ENCODE results near the gene AGMO.
"Not testable (repeated sequence)": the region's sequence is repeated elsewhere in the genome, so short reads cannot be mapped to it uniquely, and the experiment has no call there.

AGMO gene

DNA sequence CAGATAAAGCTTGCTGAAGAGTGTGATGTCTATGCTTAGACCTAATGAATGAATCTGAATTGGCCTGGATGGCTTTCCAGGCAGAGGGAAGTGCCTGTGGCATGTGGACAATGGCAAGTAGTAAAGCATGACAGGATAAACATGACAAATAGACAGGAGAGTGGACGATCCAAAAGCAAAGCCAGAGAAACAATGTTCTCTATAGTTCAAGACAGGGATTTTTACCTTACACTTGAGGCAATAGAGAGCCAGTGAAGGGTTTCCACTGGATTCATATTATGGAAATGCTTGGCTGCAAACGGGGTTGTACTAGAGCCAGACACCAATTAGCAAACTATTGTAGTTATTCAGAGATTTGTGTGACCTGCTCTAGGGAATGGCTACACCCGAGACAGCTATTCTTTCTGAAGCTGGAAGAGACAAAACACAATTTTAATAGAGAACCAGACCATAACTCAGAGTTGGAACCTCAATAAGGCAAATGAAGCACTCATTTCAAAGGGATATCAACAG, 2.3 kb downstream of the AGMO start:
- DNase-seq (ENCODE audit: low spot score) = no peak

DNA sequence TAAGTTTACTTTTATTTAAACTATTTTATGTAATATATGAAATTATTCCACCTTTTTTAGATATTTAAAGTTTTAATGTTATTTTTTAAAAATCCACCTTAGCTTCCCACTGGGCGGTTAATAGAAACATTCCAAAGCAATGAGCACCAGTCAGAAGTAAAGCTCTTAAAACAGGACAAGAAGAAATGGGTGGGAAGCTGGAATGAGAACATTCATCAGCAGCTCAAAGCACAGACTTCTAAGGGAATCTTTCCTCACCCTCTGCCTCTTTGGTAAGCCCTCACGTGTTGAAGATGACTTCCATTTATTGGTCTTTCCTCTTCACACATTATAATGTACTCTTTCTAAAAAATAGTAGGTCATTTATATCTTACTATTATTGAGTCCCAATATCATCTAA, 3.1 kb downstream of the AGMO start:
- DNase-seq (ENCODE audit: low spot score) = no peak

DNA sequence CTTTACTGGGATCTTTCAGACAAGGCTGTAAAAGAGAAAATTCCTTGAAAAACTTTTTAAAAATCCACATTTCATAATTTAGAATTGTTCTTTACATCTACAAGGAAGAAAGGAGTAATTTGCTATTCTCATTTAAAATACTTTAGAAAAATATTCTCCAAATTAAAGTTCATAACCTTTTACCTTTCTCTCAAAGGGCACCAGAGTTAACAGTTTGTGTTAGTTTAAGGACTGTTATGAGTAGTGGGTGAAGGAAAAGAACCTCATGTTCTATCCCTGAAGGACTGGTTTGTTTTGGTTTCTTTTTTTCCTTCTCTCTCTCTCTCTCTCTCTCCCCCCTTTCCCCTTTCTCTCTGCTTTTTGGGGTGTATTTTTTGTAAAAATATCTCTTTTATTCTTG, 4.1 kb downstream of the AGMO start:
- no peak for DNase-seq (ENCODE audit: low spot score)

DNA sequence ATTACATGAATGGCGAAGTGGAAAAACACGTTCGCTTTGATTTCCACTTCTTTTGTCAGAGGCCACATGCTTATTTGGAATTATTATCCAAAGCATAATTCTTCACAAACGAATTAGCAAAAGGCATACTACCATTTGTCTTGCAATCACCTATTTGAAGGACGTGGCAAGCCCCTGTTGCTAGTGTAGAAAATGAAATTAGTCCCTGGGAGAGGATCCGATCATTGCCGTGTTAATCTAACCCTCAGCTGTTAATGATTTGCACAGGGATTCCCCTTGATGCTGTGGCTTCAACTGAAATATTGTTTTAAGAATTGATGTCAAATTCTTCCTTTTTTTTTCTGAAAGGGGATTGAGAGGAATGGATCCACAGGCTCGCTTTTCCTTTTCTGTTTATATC, 4.6 kb downstream of the AGMO start:
- DNase-seq (ENCODE audit: low spot score) = no peak

DNA sequence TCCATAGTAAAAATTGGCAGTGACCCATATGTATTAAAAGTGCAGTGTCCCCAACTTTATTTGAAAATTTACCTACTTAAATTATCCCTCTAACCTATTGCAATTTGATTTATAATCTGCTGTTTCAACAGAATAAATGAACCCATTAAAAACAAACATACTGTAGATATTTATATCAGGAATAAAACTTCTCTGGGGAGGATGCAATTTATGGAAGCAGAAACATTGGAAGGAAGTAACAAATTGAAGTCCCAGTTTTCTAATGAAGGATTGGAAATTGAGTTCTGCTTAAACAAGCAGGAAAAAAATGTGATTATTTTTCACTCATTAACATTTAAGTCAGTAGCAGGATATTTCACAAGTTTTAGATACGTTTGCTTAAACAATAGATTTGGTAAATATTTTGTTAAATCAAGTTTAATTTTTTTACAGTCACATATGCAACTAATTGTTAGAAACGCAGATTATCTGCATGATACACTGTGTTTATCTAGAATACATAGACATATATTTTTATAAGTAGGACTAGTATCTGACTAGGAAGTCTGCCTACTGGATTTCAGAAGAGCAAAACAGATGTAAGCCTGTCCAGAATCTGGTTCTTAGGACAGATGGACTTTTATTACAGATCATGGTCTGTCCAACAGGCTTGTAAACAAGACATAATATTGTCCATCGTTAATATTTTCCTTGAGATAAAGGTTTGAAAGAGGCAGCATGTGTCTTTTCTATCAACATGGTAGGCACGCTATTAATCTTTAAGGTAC, 5.3 kb downstream of the AGMO start:
- no peak for DNase-seq (ENCODE audit: low spot score)

DNA sequence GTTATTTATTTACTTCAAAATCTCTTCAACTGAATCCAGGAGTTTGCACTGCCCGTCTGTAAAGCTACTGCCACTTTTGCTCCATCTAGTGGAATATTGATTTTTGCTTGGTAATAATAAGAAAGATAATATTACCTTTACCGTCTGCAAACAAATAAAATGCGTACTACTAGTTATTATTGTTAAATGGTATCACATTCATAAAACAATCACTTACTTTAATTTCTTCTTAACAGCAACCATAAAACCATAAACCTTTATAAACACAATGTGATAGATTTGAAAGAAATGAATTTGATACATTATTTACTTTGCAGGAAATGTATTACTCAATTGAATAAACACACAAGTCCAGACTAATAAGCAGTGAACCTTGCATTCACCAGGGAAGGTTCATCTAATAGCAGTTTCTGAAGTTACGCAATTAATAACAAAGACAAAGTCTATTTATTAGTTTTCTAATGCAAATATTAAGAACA, 6.4 kb downstream of the AGMO start:
- no peak for DNase-seq (ENCODE audit: low spot score)

DNA sequence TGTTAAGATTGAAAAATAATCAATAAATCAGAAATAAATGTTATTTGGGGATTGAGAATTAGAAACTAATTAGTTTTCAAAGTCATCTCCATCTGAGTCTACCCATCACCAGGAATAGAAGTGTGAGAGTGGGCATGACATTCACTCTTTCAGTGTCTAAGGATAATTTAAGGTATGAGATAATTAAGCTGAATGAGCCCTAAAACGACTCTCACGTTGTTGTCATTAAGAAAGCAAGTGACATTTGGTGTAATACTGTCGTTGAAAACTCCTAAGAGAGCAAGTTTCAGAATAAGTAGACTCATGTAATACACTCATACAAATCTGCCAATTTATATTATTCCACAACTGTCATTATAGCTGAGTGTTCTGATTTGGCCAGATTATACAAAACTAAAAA, 7.1 kb downstream of the AGMO start:
- no peak for DNase-seq (ENCODE audit: low spot score)

DNA sequence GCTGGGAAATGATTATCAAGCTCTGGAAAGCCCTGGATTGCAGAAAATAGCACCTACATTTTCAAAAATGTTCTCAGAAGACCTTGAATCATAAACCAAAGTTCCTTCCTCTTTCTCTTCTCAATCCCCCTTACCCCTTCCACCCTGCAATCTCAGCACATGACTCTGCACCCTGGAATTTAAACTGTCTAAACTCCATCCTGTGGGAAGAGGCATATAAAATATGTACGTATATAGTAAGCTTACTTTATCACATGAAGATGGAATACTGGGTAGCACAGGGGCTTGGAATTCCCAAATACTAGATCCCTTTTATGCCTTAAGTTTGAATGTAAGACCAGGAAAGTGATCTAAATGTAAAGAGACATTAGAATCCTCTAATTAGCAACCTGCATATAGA, 7.7 kb downstream of the AGMO start:
- no peak for DNase-seq (ENCODE audit: low spot score)

DNA sequence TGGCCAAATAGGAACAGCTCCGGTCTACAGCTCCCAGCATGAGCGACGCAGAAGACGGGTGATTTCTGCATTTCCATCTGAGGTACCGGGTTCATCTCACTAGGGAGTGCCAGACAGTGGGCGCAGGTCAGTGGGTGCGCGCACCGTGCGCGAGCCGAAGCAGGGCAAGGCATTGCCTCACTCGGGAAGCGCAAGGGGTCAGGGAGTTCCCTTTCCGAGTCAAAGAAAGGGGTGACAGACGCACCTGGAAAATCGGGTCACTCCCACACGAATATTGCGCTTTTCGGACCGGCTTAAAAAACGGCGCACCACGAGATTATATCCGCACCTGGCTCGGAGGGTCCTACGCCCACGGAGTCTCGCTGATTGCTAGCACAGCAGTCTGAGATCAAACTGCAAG, 14.5 kb downstream of the AGMO start:
- DNase-seq (ENCODE audit: low spot score) = not testable (repeated sequence)

DNA sequence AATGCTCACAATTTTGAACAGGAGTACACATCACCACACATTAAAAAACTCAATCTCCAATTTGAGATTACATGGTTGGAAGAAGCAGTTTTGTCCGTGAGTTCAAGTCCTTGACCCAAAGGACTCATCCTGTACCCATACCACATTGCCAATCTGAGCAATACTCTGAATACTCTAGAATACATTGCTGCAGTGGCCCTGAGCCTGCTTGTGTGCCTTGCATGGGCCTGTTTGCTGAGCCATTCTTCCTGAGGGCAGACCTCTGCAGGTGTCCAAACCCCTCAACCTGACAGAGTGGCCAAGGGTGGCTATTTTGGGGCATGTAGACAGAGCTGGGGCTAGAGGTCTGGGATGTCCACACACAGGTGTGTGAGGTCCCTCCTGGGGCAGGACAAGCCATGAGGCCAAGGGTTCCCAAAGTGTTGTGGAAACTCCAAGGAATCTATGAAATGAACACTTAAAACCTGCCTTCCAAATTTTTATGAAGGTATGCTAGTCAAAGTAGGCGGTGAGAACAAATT, 15.5 kb downstream of the AGMO start:
- no peak for DNase-seq (ENCODE audit: low spot score)

DNA sequence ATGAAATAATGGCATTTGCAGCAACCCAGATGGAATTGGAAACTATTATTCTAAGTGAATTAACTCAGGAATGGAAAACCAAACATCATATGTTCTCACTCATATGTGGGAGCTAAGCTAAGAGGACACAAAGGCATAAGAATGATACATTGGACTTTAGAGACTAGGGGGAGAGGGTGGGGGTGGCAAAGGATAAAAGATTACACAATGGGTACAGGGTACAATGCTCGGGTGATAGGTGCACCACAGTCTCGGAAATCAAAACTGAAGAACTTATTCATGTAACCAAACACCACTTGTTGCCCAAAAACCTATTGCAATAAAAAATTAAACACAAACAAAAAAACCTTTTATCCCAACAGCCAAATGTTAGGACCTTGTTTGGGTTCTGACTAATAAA, 17.8 kb downstream of the AGMO start:
- DNase-seq (ENCODE audit: low spot score) = no peak

DNA sequence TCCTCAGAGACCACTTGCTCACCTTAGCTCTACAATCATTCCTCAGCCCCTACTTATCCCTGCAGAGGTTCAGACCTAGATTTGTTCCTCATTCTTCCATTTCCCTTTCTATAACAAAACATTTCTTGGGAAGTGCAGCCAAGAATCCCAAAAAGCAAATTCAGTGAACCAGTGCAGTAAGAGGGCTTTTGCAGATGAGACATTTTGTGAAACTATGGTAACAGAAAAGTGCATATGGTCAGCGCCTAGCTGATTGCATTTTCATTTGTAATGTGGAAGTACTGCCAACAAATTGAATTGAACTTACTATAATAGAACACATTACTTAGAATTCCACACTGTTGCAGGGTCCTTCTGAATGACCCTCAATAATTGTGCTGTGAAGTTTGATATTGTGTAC, 18.6 kb downstream of the AGMO start:
- DNase-seq (ENCODE audit: low spot score) = no peak

DNA sequence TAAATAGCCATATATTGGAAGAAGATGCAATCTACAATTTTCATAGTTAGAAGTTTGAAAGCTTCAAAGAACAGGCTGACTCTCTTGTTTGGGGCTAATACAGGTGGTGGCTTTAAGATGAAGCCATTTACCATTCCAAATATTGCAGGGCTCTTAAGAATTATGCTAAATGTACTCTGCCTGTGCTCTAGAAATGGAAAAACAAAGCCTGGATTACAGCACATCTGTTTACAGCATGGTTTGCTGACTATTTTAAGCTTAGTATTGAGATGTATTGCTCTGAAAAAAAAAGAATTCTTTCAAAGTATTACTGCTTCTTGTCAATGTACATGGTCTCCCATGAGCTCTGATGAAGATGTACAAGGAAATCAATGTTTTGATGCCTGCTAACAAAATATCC, 34.2 kb downstream of the AGMO start:
- DNase-seq (ENCODE audit: low spot score) = no peak

DNA sequence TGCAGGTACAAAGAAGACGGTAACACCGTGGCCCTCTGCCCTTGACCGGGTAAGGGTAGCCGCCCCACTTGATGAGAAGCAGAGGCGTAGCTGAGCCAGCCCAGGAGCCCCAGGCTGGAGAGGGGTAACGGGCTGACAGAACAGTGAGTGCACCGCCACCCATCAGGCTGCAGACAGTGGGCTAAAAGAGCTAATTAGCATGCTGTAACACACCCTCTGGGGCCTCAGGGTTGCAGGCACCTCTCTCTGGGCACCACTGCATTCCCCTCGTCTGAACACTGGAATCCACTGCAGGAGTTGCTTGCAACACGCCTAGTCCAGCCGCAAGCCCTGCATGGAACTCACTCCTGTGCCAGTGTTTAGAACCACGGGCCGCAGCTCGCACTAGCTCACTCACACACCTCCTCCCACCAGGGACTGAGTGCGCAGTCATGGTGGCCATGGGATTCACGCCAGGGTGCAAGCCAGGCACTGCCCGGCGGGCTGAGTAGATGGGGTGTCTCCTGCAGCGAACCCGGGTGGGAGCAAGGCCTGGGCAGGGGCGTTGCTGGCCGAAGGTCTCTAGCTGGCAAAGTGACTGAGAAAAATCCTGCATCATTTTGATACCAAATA, 36.1 kb downstream of the AGMO start:
- DNase-seq (ENCODE audit: low spot score) = no peak

DNA sequence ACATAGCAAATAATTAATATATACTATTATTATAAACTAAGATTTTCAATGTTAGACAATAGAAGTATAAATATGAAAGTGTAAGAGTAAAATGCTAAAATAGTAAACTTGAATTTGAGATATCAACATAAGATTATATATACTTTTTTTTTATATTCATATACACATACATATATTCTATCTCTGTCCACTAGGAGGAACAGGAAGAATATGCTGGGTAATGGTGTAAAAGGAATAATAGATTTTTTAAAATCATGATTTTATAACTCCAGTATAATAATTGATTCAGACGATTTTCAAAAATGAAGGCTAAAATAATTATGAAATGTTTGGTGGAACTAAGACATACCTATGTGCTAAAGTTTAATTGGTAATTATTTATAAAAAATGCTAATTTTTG, 37.7 kb downstream of the AGMO start:
- no peak for DNase-seq (ENCODE audit: low spot score)

DNA sequence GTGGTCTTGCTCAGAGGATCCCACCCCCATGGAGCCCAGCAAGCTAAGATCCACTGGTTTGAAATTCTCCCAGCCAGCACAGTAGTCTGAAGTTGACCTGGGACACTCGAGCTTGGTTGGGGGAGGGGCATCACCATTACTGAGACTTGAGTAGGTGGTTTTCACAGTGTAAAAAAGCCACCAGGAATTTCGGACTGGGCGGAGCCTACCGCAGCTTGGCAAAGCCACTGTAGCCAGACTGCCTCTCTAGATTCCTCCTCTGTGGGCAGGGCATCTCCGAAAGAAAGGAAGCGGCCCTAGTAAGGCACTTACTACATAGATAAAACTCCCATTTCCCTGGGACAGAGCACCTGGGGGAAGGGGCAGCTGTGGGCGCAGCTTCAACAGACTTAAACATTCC, 44.0 kb downstream of the AGMO start:
- not testable (repeated sequence) for DNase-seq (ENCODE audit: low spot score)

DNA sequence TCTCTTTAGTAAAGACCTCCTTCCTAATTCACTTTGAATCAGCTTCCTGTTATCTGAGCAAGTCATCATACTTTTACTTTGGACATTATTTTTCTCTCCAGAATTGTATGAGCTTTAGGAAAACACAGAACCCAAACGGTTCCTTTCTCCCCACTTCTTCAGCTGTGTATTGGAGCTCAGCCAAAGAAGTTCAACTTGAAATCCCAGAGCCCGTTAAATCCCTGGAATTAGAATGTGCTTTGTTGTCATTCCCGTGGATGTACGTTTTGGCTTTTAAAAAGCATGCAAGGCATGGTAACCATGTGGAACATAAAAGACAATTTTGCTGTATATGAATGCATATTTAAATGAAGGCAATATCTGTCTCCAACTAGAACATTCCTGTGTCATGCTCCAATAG, 46.6 kb downstream of the AGMO start:
- no peak for DNase-seq (ENCODE audit: low spot score)

DNA sequence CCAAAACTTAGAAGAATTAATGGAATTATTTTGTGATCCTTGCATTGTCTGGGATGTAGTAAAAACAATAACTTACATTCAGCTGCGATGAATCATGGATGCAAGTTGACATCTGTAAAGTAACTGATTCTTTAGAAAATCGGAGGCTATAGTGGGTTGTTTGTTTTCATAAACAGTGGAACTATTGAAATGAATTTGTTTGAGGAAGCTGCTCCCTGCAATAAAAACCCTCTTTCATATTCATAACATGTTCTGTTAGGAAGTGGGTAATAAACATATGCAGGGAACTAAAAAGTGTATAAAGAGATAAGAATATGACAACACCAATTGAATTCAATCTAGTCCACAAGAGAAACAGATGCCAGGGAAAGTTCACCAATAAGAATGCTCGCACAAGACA, 53.6 kb downstream of the AGMO start:
- DNase-seq (ENCODE audit: low spot score) = no peak

DNA sequence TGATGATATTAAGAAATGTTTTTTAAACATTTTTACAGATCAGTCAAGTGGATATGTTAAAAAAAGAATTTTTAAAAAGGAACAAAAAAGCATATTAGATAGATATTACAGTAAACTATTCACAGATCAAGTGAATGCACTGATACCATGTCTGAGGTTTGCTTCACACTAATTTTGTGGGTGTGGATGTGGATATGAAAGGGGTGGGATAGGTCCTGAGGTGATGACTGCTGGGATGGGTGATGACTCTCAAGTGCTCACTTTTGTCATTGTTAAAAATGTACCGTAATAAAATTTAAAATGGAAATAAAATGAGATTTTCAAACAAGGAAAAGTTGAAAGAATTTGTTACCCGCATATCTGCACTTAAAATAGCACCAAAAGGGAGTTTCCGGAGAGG, 54.1 kb downstream of the AGMO start:
- no peak for DNase-seq (ENCODE audit: low spot score)

DNA sequence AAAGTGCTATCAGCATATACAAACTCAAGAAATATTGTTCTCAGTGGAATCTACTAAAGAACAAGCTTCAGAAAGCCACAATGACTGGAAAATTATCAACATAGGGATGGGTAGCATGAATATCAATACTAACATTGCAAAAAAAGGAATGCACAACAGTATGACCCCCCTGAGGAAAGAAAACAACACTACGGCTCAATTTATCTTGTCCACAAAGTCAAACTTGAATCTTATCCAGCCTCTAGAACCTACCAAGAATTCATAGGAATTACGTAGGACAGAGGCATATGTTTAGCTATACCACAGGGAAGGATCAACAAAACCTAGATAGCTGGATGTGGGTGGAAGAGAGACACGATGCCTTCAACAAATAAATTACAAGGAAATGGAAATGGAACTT, 54.6 kb downstream of the AGMO start:
- DNase-seq (ENCODE audit: low spot score) = no peak

DNA sequence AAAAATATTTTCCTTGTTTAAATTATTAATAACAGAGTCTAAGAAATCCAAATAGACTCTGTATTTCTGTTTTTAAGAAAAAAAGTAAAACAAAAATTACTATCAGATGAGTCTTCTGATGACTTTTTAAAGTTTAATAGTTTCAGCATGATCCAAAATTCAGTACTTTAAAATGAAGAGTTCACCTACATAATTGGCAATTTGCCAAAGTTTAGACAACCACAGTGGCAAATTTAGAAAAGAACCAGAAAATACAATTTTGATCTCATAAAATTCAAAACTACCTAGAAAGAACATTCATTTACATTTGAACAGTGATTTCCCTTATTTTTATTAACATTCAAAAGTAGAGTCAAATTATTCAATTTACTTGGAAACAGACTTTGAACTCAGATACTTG, 56.1 kb downstream of the AGMO start:
- no peak for DNase-seq (ENCODE audit: low spot score)

DNA sequence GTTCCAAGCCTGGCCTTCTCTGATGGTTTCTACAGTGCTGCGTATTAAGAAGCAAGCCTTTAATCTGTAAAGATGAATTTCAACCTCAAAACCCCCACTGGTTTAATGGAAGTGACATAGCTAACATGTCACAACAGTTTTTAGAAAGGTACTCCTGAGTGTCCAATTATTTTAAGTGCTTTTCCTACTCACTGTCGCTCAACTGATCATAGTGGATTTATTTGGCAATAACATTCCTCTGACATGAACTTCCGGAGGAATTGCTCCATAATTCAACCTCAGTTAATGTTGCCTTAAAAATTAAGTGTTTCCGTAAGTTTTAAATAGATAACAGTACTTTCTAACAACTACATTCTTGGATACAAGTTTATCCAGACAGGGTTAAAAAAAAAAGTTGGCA, 57.5 kb downstream of the AGMO start:
- DNase-seq (ENCODE audit: low spot score) = no peak

DNA sequence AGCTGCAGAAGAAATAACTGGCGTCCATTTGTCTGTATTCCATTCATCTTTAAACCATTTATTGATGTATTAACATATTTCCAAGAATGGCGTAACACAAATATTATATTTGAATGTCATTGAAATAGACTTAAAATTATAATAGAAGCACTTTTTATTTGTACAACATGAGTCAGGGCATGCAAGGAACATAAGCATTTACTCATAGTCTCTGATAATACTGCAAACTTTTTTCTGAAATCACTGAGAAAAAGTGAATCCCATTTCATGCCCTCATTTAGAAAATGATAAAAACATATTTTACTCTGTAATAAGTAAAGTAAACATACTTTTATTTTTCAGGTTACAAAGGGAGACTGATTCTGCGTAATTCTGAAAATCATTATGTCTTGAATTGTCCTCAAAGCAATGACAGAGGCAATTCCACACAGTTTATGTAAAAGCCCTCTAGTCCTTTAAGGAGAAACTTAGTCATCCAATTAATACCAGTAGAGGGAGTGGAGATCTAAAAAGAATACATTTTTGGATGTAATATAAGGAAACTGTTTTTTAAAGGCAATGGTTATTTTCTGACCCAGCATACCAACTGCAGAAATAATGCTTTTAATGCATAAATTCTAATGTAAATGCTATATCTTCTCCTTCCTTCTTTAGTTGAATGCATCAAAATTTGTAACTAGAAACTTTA, 58.1 kb downstream of the AGMO start:
- DNase-seq (ENCODE audit: low spot score) = no peak
